H1 (cell line): ENCODE data around the gene MYLK. TPM values are rescaled to one million over a fixed set of nuclear protein-coding genes. Genes with fewer than 3 reads are reported as not detected.

Experiments used
- CTCF ChIA-PET: fragments of 300-600 bp; sonication (Branson Sonifier 250); formaldehyde crosslinking; loops from one replicate; lab custom pipeline; 2021; ENCODE audit not compliant: partially characterized antibody; lab: Charles Lee
- POLR2A ChIA-PET: fragments of 300-600 bp; sonication (Branson Sonifier 250); formaldehyde crosslinking; loops from one replicate; lab custom pipeline; 2021; ENCODE audit warnings: inconsistent platforms; ENCODE audit not compliant: partially characterized antibody; lab: Charles Lee
- DNase-seq, 2 experiments: peaks; one replicate each; pipeline versions ENCODE4 v3.0.0 to v3.0.0-alpha.2; 2010 to 2022; ENCODE audit warnings: low spot score in 2 of 2, low read depth in 1 of 2, mixed read lengths in 1 of 2
- FAIRE-seq: peaks from 2 replicates; lab custom pipeline; 2011; peaks lifted over from hg19 to GRCh38; lab: Jason Lieb, UNC
- H2AFZ ChIP-seq: 2 replicates; pipeline ENCODE4 v1.8.1; 2012; ENCODE audit warnings: low read length, inconsistent platforms
- H2AK5ac ChIP-seq: 2 replicates; pipeline ENCODE4 v1.6.1; 2013; ENCODE audit warnings: low read depth, low read length
- H2BK120ac ChIP-seq: replicated peaks from 2 replicates; pipeline ENCODE3; 2013; ENCODE audit warnings: low read depth, low read length, inconsistent platforms
- H2BK12ac ChIP-seq: 2 replicates; pipeline ENCODE4 v1.6.1; 2013; ENCODE audit warnings: low read depth, low read length
- H2BK15ac ChIP-seq: 2 replicates; pipeline ENCODE4 v1.6.1; 2013; ENCODE audit warnings: low read length
- H2BK20ac ChIP-seq: 2 replicates; pipeline ENCODE4 v1.6.1; 2013; ENCODE audit warnings: low read length
- H2BK5ac ChIP-seq: 2 replicates; pipeline ENCODE4 v1.6.1; 2013; ENCODE audit warnings: low read depth, low read length
- H3K14ac ChIP-seq: 2 replicates; pipeline ENCODE4 v1.6.1; 2013; ENCODE audit warnings: inconsistent platforms; ENCODE audit not compliant: insufficient read length
- H3K18ac ChIP-seq: 2 replicates; pipeline ENCODE4 v1.6.1; 2013; ENCODE audit warnings: low read length; ENCODE audit errors: extremely low read depth
- H3K23ac ChIP-seq: 2 replicates; pipeline ENCODE4 v1.6.1; 2013; ENCODE audit warnings: inconsistent platforms; ENCODE audit not compliant: insufficient read length
- H3K23me2 ChIP-seq: 2 replicates; pipeline ENCODE4 v1.6.1; 2013; ENCODE audit warnings: low read depth, low read length
- H3K27ac ChIP-seq: 2 replicates; pipeline ENCODE4 v1.6.1; 2011; ENCODE audit warnings: low read depth, low read length, inconsistent platforms
- H3K27me3 ChIP-seq, 4 experiments: replicated peaks in 1 of 4; 1 replicate in 1 of 4; 2 replicates in 3 of 4; pipeline versions ENCODE4 v1.6.1 to v1.8.1; 2011 to 2013; ENCODE audit warnings: low read length in 3 of 4, mild to moderate bottlenecking in 3 of 4, inconsistent platforms in 2 of 4, mixed read lengths in 2 of 4, moderate library complexity in 1 of 4; ENCODE audit not compliant: control insufficient read depth in 3 of 4, insufficient read depth in 3 of 4; ENCODE audit errors: extremely low read depth in 1 of 4
- H3K36me3 ChIP-seq, 4 experiments: 2 replicates each; pipeline versions ENCODE4 v1.6.1 to v1.8.1; 2011 to 2013; ENCODE audit warnings: mild to moderate bottlenecking in 4 of 4, low read length in 3 of 4, moderate library complexity in 2 of 4, control low read depth in 1 of 4, inconsistent platforms in 1 of 4; ENCODE audit not compliant: insufficient read depth in 4 of 4, control insufficient read depth in 2 of 4
- H3K4ac ChIP-seq: replicated peaks from 2 replicates; pipeline ENCODE3; 2013; ENCODE audit warnings: low read length, low read depth, mixed read lengths, inconsistent platforms; ENCODE audit not compliant: insufficient read length
- H3K4me1 ChIP-seq, 4 experiments: replicated peaks in 1 of 4; 1 replicate in 1 of 4; 2 replicates in 3 of 4; pipeline versions ENCODE4 v1.6.1 to v1.8.1; 2011 to 2013; ENCODE audit warnings: low read length in 3 of 4, inconsistent platforms in 2 of 4, mixed read lengths in 1 of 4; ENCODE audit not compliant: insufficient read depth in 4 of 4, control insufficient read depth in 3 of 4
- H3K4me2 ChIP-seq, 2 experiments: 2 replicates each; pipeline versions ENCODE4 v1.6.1 to v1.8.1; 2011 to 2013; ENCODE audit warnings: low read depth in 2 of 2, low read length in 2 of 2, control low read depth in 1 of 2, inconsistent platforms in 1 of 2, mild to moderate bottlenecking in 1 of 2; ENCODE audit not compliant: insufficient read depth in 1 of 2
- H3K4me3 ChIP-seq, 4 experiments: fragments of 200-600, 300-600 bp in 1 of 4; sonication (generic), shearing (Covaris generic), sonication (Bioruptor Twin) in 1 of 4; 2 replicates each; pipeline versions ENCODE4 v1.5.1 to v1.8.1; 2011 to 2016; ENCODE audit warnings: low read length in 4 of 4, low read depth in 3 of 4, control low read depth in 2 of 4, inconsistent platforms in 2 of 4, mild to moderate bottlenecking in 2 of 4, mixed read lengths in 1 of 4, moderate library complexity in 1 of 4; ENCODE audit not compliant: insufficient read depth in 2 of 4; ENCODE audit errors: extremely low read depth in 1 of 4
- H3K56ac ChIP-seq: replicated peaks from 2 replicates; pipeline ENCODE3; 2013; ENCODE audit warnings: low read depth, mild to moderate bottlenecking, mixed read lengths, low read length, inconsistent platforms; ENCODE audit not compliant: insufficient read length
- H3K79me1 ChIP-seq: 2 replicates; pipeline ENCODE4 v1.6.1; 2013; ENCODE audit warnings: low read depth, low read length, control low read depth
- H3K79me2 ChIP-seq, 2 experiments: 2 replicates each; pipeline versions ENCODE4 v1.6.1 to v1.8.1; 2012 to 2013; ENCODE audit warnings: low read length in 2 of 2, mild to moderate bottlenecking in 2 of 2, inconsistent platforms in 1 of 2; ENCODE audit not compliant: insufficient read depth in 2 of 2, control insufficient read depth in 1 of 2
- H3K9ac ChIP-seq, 4 experiments: replicated peaks in 1 of 4; 1 replicate in 1 of 4; 2 replicates in 3 of 4; pipeline versions ENCODE4 v1.6.1 to v1.8.1; 2011 to 2013; ENCODE audit warnings: low read depth in 3 of 4, low read length in 3 of 4, control low read depth in 2 of 4, mild to moderate bottlenecking in 2 of 4, moderate library complexity in 2 of 4, inconsistent platforms in 1 of 4; ENCODE audit errors: extremely low read depth in 1 of 4
- H3K9me3 ChIP-seq, 2 experiments: 2 replicates each; pipeline versions ENCODE4 v1.6.1 to v1.8.1; 2012 to 2013; ENCODE audit warnings: mild to moderate bottlenecking in 2 of 2, moderate library complexity in 2 of 2, control low read depth in 1 of 2, inconsistent platforms in 1 of 2, low read depth in 1 of 2, low read length in 1 of 2, mixed read lengths in 1 of 2; ENCODE audit not compliant: insufficient read depth in 2 of 2
- H4K20me1 ChIP-seq, 2 experiments: replicated peaks in 1 of 2; 2 replicates each; pipeline versions ENCODE3 to v1.8.1; 2011 to 2013; ENCODE audit warnings: inconsistent platforms in 2 of 2, low read length in 2 of 2, mild to moderate bottlenecking in 1 of 2; ENCODE audit not compliant: insufficient read depth in 2 of 2, control insufficient read depth in 1 of 2
- H4K5ac ChIP-seq: 2 replicates; pipeline ENCODE4 v1.6.1; 2013; ENCODE audit warnings: low read length, low read depth, mixed read lengths, inconsistent platforms; ENCODE audit not compliant: insufficient read length
- H4K8ac ChIP-seq: 2 replicates; pipeline ENCODE4 v1.8.0; 2013; ENCODE audit warnings: mild to moderate bottlenecking, moderate library complexity, low read length, inconsistent platforms; ENCODE audit not compliant: insufficient read depth; ENCODE audit errors: extremely low read depth
- H4K91ac ChIP-seq: replicated peaks from 2 replicates; pipeline ENCODE3; 2013; ENCODE audit warnings: low read length, mixed read lengths, inconsistent platforms; ENCODE audit not compliant: insufficient read length
- ASH2L ChIP-seq: fragments of 200-600, 300-600 bp; sonication (generic); IDR thresholded peaks from one replicate; pipeline ENCODE4 v1.7.1; 2017; ENCODE audit warnings: low read length
- CEBPB ChIP-seq: IDR thresholded peaks from 2 replicates; pipeline ENCODE4 v1.6.1; 2012; ENCODE audit warnings: low read depth, low read length
- CHD1 ChIP-seq: IDR thresholded peaks from 2 replicates; pipeline ENCODE4 v1.6.1; 2012; ENCODE audit warnings: low read depth, low read length, improper control_type of control experiment
- HDAC6 ChIP-seq: IDR thresholded peaks from one replicate; pipeline ENCODE4 v1.7.1; 2012; ENCODE audit warnings: low read depth, mild to moderate bottlenecking, inconsistent platforms, low read length, moderate library complexity
- MAFK ChIP-seq: IDR thresholded peaks from 2 replicates; pipeline ENCODE4 v1.6.1; 2012; ENCODE audit warnings: low read depth, mild to moderate bottlenecking, improper control_type of control experiment, low read length
- RBBP5 ChIP-seq: IDR thresholded peaks from 2 replicates; pipeline ENCODE4 v1.7.1; 2012; ENCODE audit warnings: low read depth, mild to moderate bottlenecking, inconsistent platforms, low read length, moderate library complexity, borderline replicate concordance
- SRF ChIP-seq: IDR thresholded peaks from 2 replicates; pipeline ENCODE4 v1.6.1; 2011; ENCODE audit warnings: mild to moderate bottlenecking, low read depth, low read length, moderate library complexity
- TEAD4 ChIP-seq: IDR thresholded peaks from 2 replicates; pipeline ENCODE4 v1.6.1; 2012; ENCODE audit warnings: low read depth, low read length, inconsistent platforms, mixed read lengths
- YY1 ChIP-seq: IDR thresholded peaks from 2 replicates; pipeline ENCODE4 v1.6.1; 2011; ENCODE audit warnings: low read depth, mild to moderate bottlenecking, low read length
- WGBS, 2 experiments: shearing (Covaris generic) in 1 of 2; methylation state at CpG; one replicate each; pipeline versions ENCODE4 v1.1.6 to v1.1.7; 2013 to 2015; ENCODE audit warnings: low lambda C conversion rate in 2 of 2, mixed read lengths in 2 of 2, inconsistent platforms in 1 of 2, low coverage in 1 of 2, missing lambda C conversion rate in 1 of 2; ENCODE audit not compliant: insufficient replicate concordance in 2 of 2, insufficient coverage in 1 of 2, insufficient read length in 1 of 2; ENCODE audit errors: extremely low coverage in 1 of 2, missing lambda C conversion rate in 1 of 2; 5-methylcytosine and 5-hydroxymethylcytosine counted together
- polyA plus RNA-seq, 7 experiments: library from polyadenylated mRNA; depleted of rRNA in 3 of 7; stranded (reverse) in 5 of 7; unstranded in 2 of 7; fragments of >200 nt in 5 of 7; fragments of 200-250 nt in 2 of 7; gene quantifications; 1 replicate in 5 of 7; 2 replicates in 1 of 7; 4 replicates in 1 of 7; pipeline versions ENCODE4 v1.2.1 to v1.2.3, GENCODE V29; 2011 to 2013; ENCODE audit warnings: missing spikeins in 2 of 7, mixed read lengths in 2 of 7
- total RNA-seq: library from RNA; stranded (reverse); fragmentation: NEBNext Ultra II Directional; extraction: Animal tissue kit (Norgen Biotek cat#: 25700); gene quantifications from 2 replicates; pipeline ENCODE4 v1.2.1, GENCODE V29; 2021
- TF ChIP-seq, protein P1 (sequence below), 3 experiments: IDR thresholded peaks; 1 replicate in 2 of 3; 2 replicates in 1 of 3; pipeline versions ENCODE4 v1.5.1 to v1.6.1; 2011; ENCODE audit warnings: low read length in 3 of 3, mild to moderate bottlenecking in 3 of 3, inconsistent platforms in 2 of 3, low read depth in 1 of 3, moderate library complexity in 1 of 3; ENCODE audit not compliant: insufficient read depth in 1 of 3; ENCODE audit errors: control extremely low read depth in 1 of 3
- TF ChIP-seq, protein P2 (sequence below): IDR thresholded peaks from 2 replicates; pipeline ENCODE4 v1.6.1; 2012; ENCODE audit warnings: inconsistent platforms

MYLK gene
- total and polyA plus RNA-seq, 2 of the 8 experiments (the other 6 are each of a cell fraction or from before 2014, with no cell fraction given) = 11.6 to 21.3 TPM

DNA sequence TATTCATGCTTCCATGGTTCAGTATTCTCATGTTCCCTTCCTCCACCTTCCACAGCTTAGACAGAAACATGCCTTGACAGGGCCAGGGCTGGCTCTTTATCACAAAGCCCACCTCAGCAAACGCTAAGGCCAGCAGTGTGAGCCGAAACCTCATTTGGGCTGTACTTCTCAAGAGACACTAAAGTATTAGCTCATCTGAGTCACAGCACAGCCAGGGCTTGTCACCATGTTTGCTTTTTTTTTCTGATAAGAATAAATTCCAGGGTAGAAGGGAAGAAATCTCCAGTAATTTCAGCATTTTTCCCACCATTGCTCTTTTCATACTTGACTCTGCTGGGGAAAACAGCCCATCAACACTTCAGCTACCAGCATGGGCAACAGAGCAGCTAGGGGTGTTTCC, 95.4 kb downstream of the MYLK start:
- Histone ChIP-seq H2BK20ac (no peak overlapping the region), H3K4me2 (no peak overlapping the region), H3K23ac (no peak overlapping the region), H3K18ac (no peak overlapping the region), H2AK5ac (no peak overlapping the region), H2BK5ac (no peak overlapping the region), H2BK12ac (no peak overlapping the region), H4K8ac (no peak overlapping the region; the same call in 1 of the 2 replicates), H3K9ac (no peak overlapping the region), H3K9me3 (no peaks in the 10 kb centered on the region), H2BK15ac (no peak overlapping the region), H3K79me1 (no peaks in the 10 kb centered on the region; the same call in 1 of the 2 replicates), H3K36me3 (peaks cover 0 to 2% (median 0%) of the 10 kb centered on the region in 4 experiments; a peak in 2 of 8 replicates), H3K56ac (no peak overlapping the region), H3K4me3 (no peak overlapping the region), H3K23me2 (no peaks in the 10 kb centered on the region), H3K4ac (no peak overlapping the region), H3K4me1 (peaks cover 0 to 3% (median 0%) of the 10 kb centered on the region in 4 experiments; a peak in 1 of 7 replicates), H3K14ac (no peak overlapping the region), H4K5ac (no peak overlapping the region), H4K20me1 (no peaks in the 10 kb centered on the region), H2BK120ac (no peak overlapping the region), H3K27me3 (no peaks in the 10 kb centered on the region), H2AFZ (no peak overlapping the region), H4K91ac (no peak overlapping the region), H3K79me2 (no peaks in the 10 kb centered on the region), H3K27ac (no peak overlapping the region)
- WGBS, 2 experiments = 97% methylated on average over 2 of the region's 2 CpGs; no CpG with 5 or more reads in 1 of the 2 experiments
- no peak for FAIRE-seq
- DNase-seq = no peak
- CTCF ChIA-PET = interaction anchor here (0.6 to 1.0 kb wide), 5 partner anchors 12 to 188 kb away, joined by 3 to 6 read pairs (median 4); no protein-coding TSS in a partner anchor
- POLR2A ChIA-PET = no interaction called here
- TF ChIP-seq, protein P1, sequence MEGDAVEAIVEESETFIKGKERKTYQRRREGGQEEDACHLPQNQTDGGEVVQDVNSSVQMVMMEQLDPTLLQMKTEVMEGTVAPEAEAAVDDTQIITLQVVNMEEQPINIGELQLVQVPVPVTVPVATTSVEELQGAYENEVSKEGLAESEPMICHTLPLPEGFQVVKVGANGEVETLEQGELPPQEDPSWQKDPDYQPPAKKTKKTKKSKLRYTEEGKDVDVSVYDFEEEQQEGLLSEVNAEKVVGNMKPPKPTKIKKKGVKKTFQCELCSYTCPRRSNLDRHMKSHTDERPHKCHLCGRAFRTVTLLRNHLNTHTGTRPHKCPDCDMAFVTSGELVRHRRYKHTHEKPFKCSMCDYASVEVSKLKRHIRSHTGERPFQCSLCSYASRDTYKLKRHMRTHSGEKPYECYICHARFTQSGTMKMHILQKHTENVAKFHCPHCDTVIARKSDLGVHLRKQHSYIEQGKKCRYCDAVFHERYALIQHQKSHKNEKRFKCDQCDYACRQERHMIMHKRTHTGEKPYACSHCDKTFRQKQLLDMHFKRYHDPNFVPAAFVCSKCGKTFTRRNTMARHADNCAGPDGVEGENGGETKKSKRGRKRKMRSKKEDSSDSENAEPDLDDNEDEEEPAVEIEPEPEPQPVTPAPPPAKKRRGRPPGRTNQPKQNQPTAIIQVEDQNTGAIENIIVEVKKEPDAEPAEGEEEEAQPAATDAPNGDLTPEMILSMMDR (IDR thresholded peaks at IDR 0.05; ENCODE audit: control extremely low read depth in 1 of 3, insufficient read depth in 1 of 3, low read depth in 1 of 3, low read length in 3 of 3) = no peak
- TF ChIP-seq CHD1 = no peak
- TF ChIP-seq SRF = no peak
- TF ChIP-seq YY1 = no peak
- TF ChIP-seq RBBP5 = no peak
- no peak for TF ChIP-seq HDAC6
- no peak for TF ChIP-seq ASH2L
- TF ChIP-seq MAFK = no peak
- TF ChIP-seq, protein P2, sequence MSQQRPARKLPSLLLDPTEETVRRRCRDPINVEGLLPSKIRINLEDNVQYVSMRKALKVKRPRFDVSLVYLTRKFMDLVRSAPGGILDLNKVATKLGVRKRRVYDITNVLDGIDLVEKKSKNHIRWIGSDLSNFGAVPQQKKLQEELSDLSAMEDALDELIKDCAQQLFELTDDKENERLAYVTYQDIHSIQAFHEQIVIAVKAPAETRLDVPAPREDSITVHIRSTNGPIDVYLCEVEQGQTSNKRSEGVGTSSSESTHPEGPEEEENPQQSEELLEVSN = no peak
- no peak for TF ChIP-seq TEAD4
- no peak for TF ChIP-seq CEBPB
